HepG2 (cell line): ENCODE measurements around the gene ADAP2. TPM values are rescaled to one million over a fixed set of nuclear protein-coding genes. Genes with fewer than 3 reads are reported as not detected.

Experiments used
- ATAC-seq: fragments of 200-7000 bp; cut with Tn5 transposase; 3 replicates; pipeline ENCODE4 v1.9.1; 2020; ENCODE audit warnings: mild to moderate bottlenecking, moderate library complexity
- BruUV-seq: library from RNA; stranded (reverse); fragments of 400-500 nt; replicated peaks from 2 replicates; lab custom pipeline; 2021; lab: Mats Ljungman, UMichigan
- CTCF ChIA-PET: fragments of 300-600 bp; formaldehyde crosslinking; extraction: SDS; loops from one replicate; lab custom pipeline; 2021; ENCODE audit warnings: low total read pairs, inconsistent platforms, low intra/inter-chr PET ratio; lab: Yijun Ruan, JAX
- POLR2A ChIA-PET: fragments of 350-600 bp; sonication (Branson Sonifier 250); formaldehyde crosslinking; loops from one replicate; lab custom pipeline; 2020; ENCODE audit warnings: antibody characterized with exemption, inconsistent platforms; lab: Yijun Ruan, JAX
- DNase-seq: peaks from one replicate; pipeline ENCODE4 v3.0.0-alpha.2; 2015; ENCODE audit warnings: low spot score
- FAIRE-seq: peaks from 3 replicates; lab custom pipeline; 2011; peaks lifted over from hg19 to GRCh38; lab: Jason Lieb, UNC
- H2AFZ ChIP-seq: one replicate; pipeline ENCODE4 v1.6.1; 2011; ENCODE audit warnings: low read length, inconsistent platforms
- H3K27ac ChIP-seq: fragments of 300-600 bp; 3 replicates; pipeline ENCODE4 v1.8.0; 2011; ENCODE audit warnings: mixed run types, mild to moderate bottlenecking, mixed read lengths, low read length, inconsistent platforms; ENCODE audit not compliant: insufficient read depth; ENCODE audit errors: extremely low read length
- H3K27me3 ChIP-seq, 2 experiments: fragments of 200-600 bp in 1 of 2; 2 replicates in 1 of 2; 3 replicates in 1 of 2; pipeline versions ENCODE4 v1.6.0 to v1.8.0; 2011; ENCODE audit warnings: low read length in 2 of 2, mild to moderate bottlenecking in 2 of 2, moderate library complexity in 2 of 2, inconsistent platforms in 1 of 2; ENCODE audit not compliant: insufficient read depth in 2 of 2, control insufficient read depth in 1 of 2
- H3K36me3 ChIP-seq, 2 experiments: fragments of 200-600 bp in 1 of 2; replicated peaks in 1 of 2; 2 replicates in 1 of 2; 3 replicates in 1 of 2; pipeline versions ENCODE4 v1.5.1 to v1.8.0; 2011; ENCODE audit warnings: low read length in 2 of 2, inconsistent platforms in 1 of 2; ENCODE audit not compliant: insufficient read depth in 2 of 2, control insufficient read depth in 1 of 2
- H3K4me1 ChIP-seq: 2 replicates; pipeline ENCODE4 v1.5.1; 2012; ENCODE audit warnings: low read length, inconsistent platforms; ENCODE audit not compliant: insufficient read depth
- H3K4me2 ChIP-seq: 2 replicates; pipeline ENCODE4 v1.6.0; 2011; ENCODE audit warnings: low read depth, low read length, inconsistent platforms
- H3K4me3 ChIP-seq, 3 experiments: fragments of 200-600 bp in 1 of 3; sonication (generic), shearing (Covaris generic) in 1 of 3; replicated peaks in 1 of 3; 2 replicates each; pipeline ENCODE4 v1.5.1; 2011 to 2016; ENCODE audit warnings: low read length in 3 of 3, inconsistent platforms in 2 of 3, low read depth in 2 of 3, mild to moderate bottlenecking in 2 of 3, control low read depth in 1 of 3, mixed read lengths in 1 of 3; ENCODE audit not compliant: insufficient read depth in 1 of 3
- H3K79me2 ChIP-seq: one replicate; pipeline ENCODE4 v1.6.1; 2011; ENCODE audit warnings: low read length, inconsistent platforms; ENCODE audit not compliant: insufficient read depth
- H3K9ac ChIP-seq: 2 replicates; pipeline ENCODE4 v1.6.0; 2011; ENCODE audit warnings: mild to moderate bottlenecking, low read depth, low read length, inconsistent platforms; ENCODE audit not compliant: insufficient read depth
- H3K9me3 ChIP-seq: 2 replicates; pipeline ENCODE4 v1.5.1; 2012; ENCODE audit warnings: mild to moderate bottlenecking, low read length
- H4K20me1 ChIP-seq: 2 replicates; pipeline ENCODE4 v1.6.0; 2011; ENCODE audit warnings: inconsistent platforms, mild to moderate bottlenecking, low read length, moderate library complexity; ENCODE audit not compliant: insufficient read depth
- ATAD3A ChIP-seq: sonication (generic); formaldehyde crosslinking; IDR thresholded peaks from 2 replicates; pipeline ENCODE4 v1.4.0; 2020; ENCODE audit warnings: missing genetic modification reagents
- FOXK1 ChIP-seq: sonication (generic); formaldehyde crosslinking; IDR thresholded peaks from 2 replicates; pipeline ENCODE4 v1.4.0; 2020; ENCODE audit warnings: low read depth, missing genetic modification reagents, borderline replicate concordance
- HHEX ChIP-seq: IDR thresholded peaks from 2 replicates; pipeline ENCODE4 v1.6.1; 2016; ENCODE audit warnings: control low read depth
- NFIC ChIP-seq: IDR thresholded peaks from 2 replicates; pipeline ENCODE4 v1.6.1; 2012; ENCODE audit warnings: mild to moderate bottlenecking, low read length, inconsistent platforms
- YEATS2 ChIP-seq: sonication (generic); formaldehyde crosslinking; IDR thresholded peaks from 2 replicates; pipeline ENCODE4 v1.4.0; 2020; ENCODE audit warnings: missing genetic modification reagents, borderline replicate concordance
- ZNF441 ChIP-seq: sonication (generic); formaldehyde crosslinking; IDR thresholded peaks from 2 replicates; pipeline ENCODE4 v1.7.0; 2021; ENCODE audit warnings: missing genetic modification reagents, borderline replicate concordance
- ZNF614 ChIP-seq: IDR thresholded peaks from 2 replicates; pipeline ENCODE4 v1.6.1; 2018; ENCODE audit warnings: missing biosample characterization, missing genetic modification reagents, inconsistent platforms, borderline replicate concordance
- ZNF704 ChIP-seq: sonication (generic); formaldehyde crosslinking; IDR thresholded peaks from 2 replicates; pipeline ENCODE4 v1.8.1; 2023; ENCODE audit warnings: mild to moderate bottlenecking, inconsistent platforms, moderate library complexity, missing genetic modification reagents, borderline replicate concordance
- WGBS: methylation state at CpG from one replicate; pipeline ENCODE4 v1.1.6; 2017; ENCODE audit warnings: low lambda C conversion rate; 5-methylcytosine and 5-hydroxymethylcytosine counted together
- in situ Hi-C: cut with HindIII; loops from 2 replicates; pipeline ENCODE4 v1.10.0; 2017; ENCODE audit warnings: low pct_unique_long_range_greater_than_20kb; ENCODE audit not compliant: extremely low pct_ligation_motif_present
- intact Hi-C: fragments of 100-400 bp; cut with micrococcal nuclease; formaldehyde crosslinking; loops from one replicate; pipeline ENCODE4 v1.10.0; 2022; ENCODE audit not compliant: unreplicated experiment
- polyA plus RNA-seq, 8 experiments: library from polyadenylated mRNA; depleted of rRNA in 3 of 8; stranded (reverse) in 7 of 8; unstranded in 1 of 8; fragments of >200 nt; fragmentation: Illumina TruSeq in 4 of 8; extraction: Trizol in 4 of 8; gene quantifications; 2 replicates each; pipeline versions ENCODE4 v1.2.1 to v1.2.3, GENCODE V29; 2011 to 2016; ENCODE audit warnings: low read depth in 4 of 8, missing spikeins in 1 of 8, mixed read lengths in 1 of 8; ENCODE audit not compliant: insufficient read depth in 1 of 8
- total RNA-seq, 5 experiments: library from RNA; depleted of rRNA; stranded (reverse); fragments of >200 nt; fragmentation: Illumina TruSeq; extraction: Trizol; gene quantifications; 2 replicates each; pipeline ENCODE4 v1.2.3, GENCODE V29; 2016; ENCODE audit warnings: low read depth in 1 of 5

Gene ADAP2
- total and polyA plus RNA-seq, 2 of the 13 experiments (the other 11 are each of a cell fraction or from before 2014, with no cell fraction given) = 0.51 to 0.70 TPM

GRCh38 chr17:30952638-30953393, 31.1 kb downstream of the ADAP2 start:
- FAIRE-seq = no peak
- Histone ChIP-seq H2AFZ (no peak overlapping the region), H3K27me3 (no peaks in the 10 kb centered on the region), H3K9me3 (no peaks in the 10 kb centered on the region), H3K4me2 (no peak overlapping the region), H3K4me1 (peaks cover 29% of the 10 kb centered on the region), H4K20me1 (no peaks in the 10 kb centered on the region), H3K9ac (no peak overlapping the region), H3K4me3 (no peak overlapping the region)
- POLR2A ChIA-PET = no interaction called here
- 71% methylated on average over 7 of the region's 9 CpGs for WGBS
- no peak for ATAC-seq
- CTCF ChIA-PET = no interaction called here
- no TSS peak for BruUV-seq
- intact Hi-C loops (no loop called here), in situ Hi-C loops (no loop called here)
- no peak for DNase-seq
- TF ChIP-seq HHEX (CRISPR knock-in tag) = no peak
- TF ChIP-seq YEATS2 (CRISPR knock-in tag) = no peak
- TF ChIP-seq ZNF614 (CRISPR knock-in tag) = no peak
- no peak for TF ChIP-seq FOXK1 (CRISPR knock-in tag)
- TF ChIP-seq ATAD3A (CRISPR knock-in tag) = no peak
- TF ChIP-seq ZNF441 (CRISPR knock-in tag) = no peak
- TF ChIP-seq, all 625 proteins: peak for 0
- Histone ChIP-seq H3K36me3 (no peaks in the 10 kb centered on the region), H3K27ac (no peak overlapping the region), H3K79me2 (no peaks in the 10 kb centered on the region)

GRCh38 chr17:30954046-30954830, 32.5 kb downstream of the ADAP2 start:
- Histone ChIP-seq H3K27me3 (no peaks in the 10 kb centered on the region), H4K20me1 (no peaks in the 10 kb centered on the region), H3K4me1 (peaks cover 31% of the 10 kb centered on the region), H3K4me3 (no peak overlapping the region), H3K9me3 (no peaks in the 10 kb centered on the region), H3K27ac (no peak overlapping the region), H3K79me2 (no peaks in the 10 kb centered on the region), H3K36me3 (no peaks in the 10 kb centered on the region), H3K9ac (no peak overlapping the region), H2AFZ (no peak overlapping the region), H3K4me2 (no peak overlapping the region)
- no peak for FAIRE-seq
- no TSS peak for BruUV-seq
- CTCF ChIA-PET = no interaction called here
- DNase-seq = no peak
- WGBS = 72% methylated on average over 5 of the region's 6 CpGs
- POLR2A ChIA-PET = no interaction called here
- no peak for ATAC-seq
- in situ Hi-C loops (no loop called here), intact Hi-C loops (no loop called here)
- TF ChIP-seq ZNF704 = no peak
- no peak for TF ChIP-seq NFIC
- TF ChIP-seq, all 625 proteins: peak for 0
